CD14-positive monocyte (primary cell): ENCODE measurements around the gene SH3BP5. TPM values are rescaled to one million over a fixed set of nuclear protein-coding genes. Genes with fewer than 3 reads are reported as not detected.

Experiments used
- DNase-seq, 3 donors: peaks; one replicate each; pipeline ENCODE4 v3.0.0-alpha.2; 2011 to 2022
- H2AFZ ChIP-seq: 2 replicates; pipeline ENCODE4 v1.6.0; 2012; ENCODE audit warnings: mild to moderate bottlenecking, low read depth, low read length, inconsistent platforms; ENCODE audit not compliant: insufficient read depth, poor library complexity, severe bottlenecking
- H3K27ac ChIP-seq, 2 donors: 1 replicate in 1 of 2; 2 replicates in 1 of 2; pipeline ENCODE4 v1.5.1; 2012 to 2013; ENCODE audit warnings: low read length in 2 of 2, control low read depth in 1 of 2, inconsistent platforms in 1 of 2, low read depth in 1 of 2, mild to moderate bottlenecking in 1 of 2
- H3K27me3 ChIP-seq, 2 donors: one replicate each; pipeline versions ENCODE4 v1.6.0 to v1.6.1; 2011 to 2013; ENCODE audit warnings: low read length in 2 of 2; ENCODE audit not compliant: control insufficient read depth in 2 of 2, insufficient read depth in 2 of 2
- H3K36me3 ChIP-seq, 2 donors: replicated peaks in 1 of 2; 1 replicate in 1 of 2; 2 replicates in 1 of 2; pipeline versions ENCODE4 v1.5.1 to v1.6.1; 2012 to 2013; ENCODE audit warnings: low read length in 2 of 2, control low read depth in 1 of 2, inconsistent platforms in 1 of 2, mild to moderate bottlenecking in 1 of 2; ENCODE audit not compliant: insufficient read depth in 2 of 2, control insufficient read depth in 1 of 2
- H3K4me1 ChIP-seq, 2 donors: 1 replicate in 1 of 2; 2 replicates in 1 of 2; pipeline versions ENCODE4 v1.5.1 to v1.6.1; 2012 to 2013; ENCODE audit warnings: low read length in 2 of 2, control low read depth in 1 of 2, inconsistent platforms in 1 of 2, mild to moderate bottlenecking in 1 of 2, moderate library complexity in 1 of 2; ENCODE audit not compliant: insufficient read depth in 2 of 2, control insufficient read depth in 1 of 2
- H3K4me2 ChIP-seq: replicated peaks from 2 replicates; pipeline ENCODE3; 2012; ENCODE audit warnings: low read length, moderate library complexity, mild to moderate bottlenecking; ENCODE audit not compliant: poor library complexity, severe bottlenecking; ENCODE audit errors: extremely low read depth
- H3K4me3 ChIP-seq, 3 experiments: fragments of 200-600 bp in 1 of 3; sonication (generic) in 1 of 3; replicated peaks in 1 of 3; 1 replicate in 2 of 3; 2 replicates in 1 of 3; pipeline ENCODE4 v1.5.1; 2011 to 2013; ENCODE audit warnings: low read length in 3 of 3, mild to moderate bottlenecking in 3 of 3, control low read depth in 2 of 3, low read depth in 2 of 3, inconsistent platforms in 1 of 3, moderate library complexity in 1 of 3
- H3K79me2 ChIP-seq: 2 replicates; pipeline ENCODE4 v1.6.0; 2012; ENCODE audit warnings: mild to moderate bottlenecking, control low read depth, inconsistent platforms, low read length, moderate library complexity; ENCODE audit not compliant: insufficient read depth
- H3K9ac ChIP-seq: 2 replicates; pipeline ENCODE4 v1.6.0; 2017; ENCODE audit warnings: low read length, mild to moderate bottlenecking; ENCODE audit not compliant: insufficient read depth, poor library complexity, severe bottlenecking
- H3K9me3 ChIP-seq, 2 donors: replicated peaks in 1 of 2; 1 replicate in 1 of 2; 2 replicates in 1 of 2; pipeline versions ENCODE4 v1.5.1 to v1.6.1; 2012 to 2013; ENCODE audit warnings: low read length in 2 of 2, control low read depth in 1 of 2; ENCODE audit not compliant: control insufficient read depth in 1 of 2, insufficient read depth in 1 of 2
- H4K20me1 ChIP-seq: 2 replicates; pipeline ENCODE4 v1.6.0; 2012; ENCODE audit warnings: mild to moderate bottlenecking, low read length, control low read depth, moderate library complexity; ENCODE audit not compliant: insufficient read depth
- H3K27ac Mint-ChIP-seq, 7 donors: one replicate each; pipeline ENCODE4 v1.8.0; 2020; ENCODE audit warnings: mild to moderate bottlenecking in 7 of 7, mixed read lengths in 7 of 7, moderate library complexity in 6 of 7, inconsistent platforms in 2 of 7
- H3K27me3 Mint-ChIP-seq, 3 donors: one replicate each; pipeline ENCODE4 v1.8.0; 2021 to 2022; ENCODE audit warnings: low read depth in 3 of 3, mild to moderate bottlenecking in 3 of 3, mixed read lengths in 3 of 3, moderate library complexity in 3 of 3, inconsistent platforms in 1 of 3
- H3K36me3 Mint-ChIP-seq, 2 donors: one replicate each; pipeline ENCODE4 v1.8.0; 2020; ENCODE audit warnings: mixed read lengths in 2 of 2, inconsistent platforms in 1 of 2, mild to moderate bottlenecking in 1 of 2
- H3K4me1 Mint-ChIP-seq: one replicate; pipeline ENCODE4 v1.8.0; 2020; ENCODE audit warnings: mild to moderate bottlenecking, mixed read lengths
- H3K4me3 Mint-ChIP-seq, 2 donors: one replicate each; pipeline ENCODE4 v1.8.0; 2020; ENCODE audit warnings: mild to moderate bottlenecking in 2 of 2, mixed read lengths in 2 of 2, moderate library complexity in 1 of 2
- H3K9me3 Mint-ChIP-seq, 7 donors: one replicate each; pipeline ENCODE4 v1.8.0; 2020 to 2022; ENCODE audit warnings: mixed read lengths in 7 of 7, mild to moderate bottlenecking in 6 of 7, moderate library complexity in 6 of 7, inconsistent platforms in 2 of 7
- CTCF ChIP-seq: fragments of 200-600 bp; IDR thresholded peaks from one replicate; pipeline ENCODE4 v1.8.0; 2022; ENCODE audit warnings: antibody characterized with exemption, mild to moderate bottlenecking
- WGBS: methylation state at CpG from one replicate; pipeline ENCODE4 v1.1.5; 2013; ENCODE audit warnings: missing lambda C conversion rate; ENCODE audit not compliant: insufficient coverage; 5-methylcytosine and 5-hydroxymethylcytosine counted together
- intact Hi-C, 2 donors: fragments of 100-400 bp; cut with micrococcal nuclease; formaldehyde crosslinking; loops; one replicate each; pipeline versions ENCODE4 v1.15.0 to v1.15.1; 2023
- polyA plus RNA-seq, 3 donors: library from polyadenylated mRNA; depleted of rRNA in 1 of 3; unstranded in 2 of 3; stranded (reverse) in 1 of 3; fragments of 300-500 nt in 2 of 3; fragments of >200 nt in 1 of 3; fragmentation: Illumina TruSeq in 2 of 3; gene quantifications; 1 replicate in 2 of 3; 2 replicates in 1 of 3; pipeline ENCODE4 v1.2.3, GENCODE V29; 2012 to 2021

Gene SH3BP5
- polyA plus RNA-seq, 3 donors = 10.7 to 29.6 (median 22.8) TPM

GRCh38 chr3:15375461-15376000 lies 43.1 kb upstream of the SH3BP5 start:
- no peaks in the 10 kb centered on the region for H3K27me3 Mint-ChIP-seq
- WGBS = over 99% methylated on average over 16 of the region's 22 CpGs
- intact Hi-C loops = loop anchor here (5.0 kb wide), 2 partner anchors 43 to 108 kb away; partner anchors contain the start of gene SH3BP5 (in 2 of the 2)

GRCh38 chr3:15372918-15373317 lies 40.5 kb upstream of the SH3BP5 start:
- H3K27ac Mint-ChIP-seq = no peak overlapping the region
- no peak overlapping the region for H3K9ac ChIP-seq
- H3K4me1 ChIP-seq = peaks cover 11 to 17% of the 10 kb centered on the region in 2 donors
- no peaks in the 10 kb centered on the region for H3K36me3 Mint-ChIP-seq
- no CpG with 5 or more reads among the region's 4 CpGs for WGBS
- no peak overlapping the region for H2AFZ ChIP-seq
- no peaks in the 10 kb centered on the region for H4K20me1 ChIP-seq
- no peak overlapping the region for H3K27ac ChIP-seq
- H3K4me3 ChIP-seq = no peak overlapping the region
- no peak for TF ChIP-seq CTCF
- no peak overlapping the region for H3K4me3 Mint-ChIP-seq
- intact Hi-C loops = loop anchor here in 1 of 2 donors (5.0 kb wide), 1 partner anchor 51 kb away; no protein-coding TSS in a partner anchor
- H3K9me3 Mint-ChIP-seq = peaks cover 0 to 3% (median 0%) of the 10 kb centered on the region in 7 donors
- H3K4me2 ChIP-seq = no peak overlapping the region
- H3K27me3 ChIP-seq = no peaks in the 10 kb centered on the region
- no peak for DNase-seq
- no peaks in the 10 kb centered on the region for H3K9me3 ChIP-seq
- no peaks in the 10 kb centered on the region for H3K79me2 ChIP-seq
- H3K27me3 Mint-ChIP-seq = peaks cover 0 to 2% (median 0%) of the 10 kb centered on the region in 3 donors
- H3K36me3 ChIP-seq = no peaks in the 10 kb centered on the region
- peaks cover 18% of the 10 kb centered on the region for H3K4me1 Mint-ChIP-seq

More at GRCh38 chr3:15375461-15376000, 43.1 kb upstream of the SH3BP5 start:
- Histone ChIP-seq H2AFZ (no peak overlapping the region), H3K4me2 (no peak overlapping the region), H4K20me1 (no peaks in the 10 kb centered on the region), H3K9ac (no peak overlapping the region), H3K4me3 (no peak overlapping the region), H3K79me2 (no peaks in the 10 kb centered on the region), H3K9me3 (no peaks in the 10 kb centered on the region), H3K27me3 (no peaks in the 10 kb centered on the region), H3K36me3 (no peaks in the 10 kb centered on the region), H3K4me1 (peaks cover 4 to 10% of the 10 kb centered on the region in 2 donors), H3K27ac (no peak overlapping the region)
- Mint-ChIP-seq H3K9me3 (peaks cover 0 to 3% (median 0%) of the 10 kb centered on the region in 7 donors), H3K4me1 (peaks cover 11% of the 10 kb centered on the region), H3K36me3 (no peaks in the 10 kb centered on the region), H3K27ac (peak overlapping the region in 1 of 7 donors; percentile 46), H3K4me3 (no peak overlapping the region)
- DNase-seq = no peak
- TF ChIP-seq CTCF = no peak
